A673 (cell line): ENCODE data around the gene GALNS. TPM values are rescaled to one million over a fixed set of nuclear protein-coding genes. Genes with fewer than 3 reads are reported as not detected.

ENCODE experiments used
- BruUV-seq: library from RNA; stranded (reverse); fragments of 400-500 nt; replicated peaks from 2 replicates; lab custom pipeline; 2021; lab: Mats Ljungman, UMichigan
- CTCF ChIA-PET: fragments of 300-600 bp; sonication (Branson Sonifier 250); formaldehyde crosslinking; loops from one replicate; lab custom pipeline; 2022; ENCODE audit warnings: antibody characterized with exemption; lab: Charles Lee
- POLR2A ChIA-PET: fragments of 300-600 bp; sonication (Branson Sonifier 250); formaldehyde crosslinking; loops from one replicate; lab custom pipeline; 2022; ENCODE audit warnings: antibody characterized with exemption; ENCODE audit not compliant: low non-redundant PET; lab: Charles Lee
- DNase-seq: peaks from one replicate; pipeline ENCODE4 v3.0.0-alpha.2; 2015; ENCODE audit warnings: low spot score
- H3K27ac ChIP-seq: fragments of 200-600 bp; sonication (generic); 2 replicates; pipeline ENCODE4 v1.5.1; 2016; ENCODE audit warnings: mixed run types, low read depth, mild to moderate bottlenecking, mixed read lengths, antibody characterized with exemption, low read length; ENCODE audit not compliant: poor library complexity, severe bottlenecking
- H3K27me3 ChIP-seq: fragments of 200-600 bp; sonication (generic); replicated peaks from 2 replicates; pipeline ENCODE4 v1.6.1; 2017; ENCODE audit warnings: mixed run types, low read depth, mild to moderate bottlenecking, mixed read lengths, antibody characterized with exemption, low read length; ENCODE audit not compliant: insufficient read depth, poor library complexity
- H3K36me3 ChIP-seq: fragments of 200-600 bp; sonication (generic); 2 replicates; pipeline ENCODE4 v1.6.1; 2016; ENCODE audit warnings: mixed run types, mild to moderate bottlenecking, mixed read lengths, antibody characterized with exemption, low read length; ENCODE audit not compliant: insufficient read depth, poor library complexity, severe bottlenecking
- H3K4me1 ChIP-seq: fragments of 200-600 bp; sonication (generic); 2 replicates; pipeline ENCODE4 v1.6.1; 2017; ENCODE audit warnings: mixed run types, mild to moderate bottlenecking, mixed read lengths, antibody characterized with exemption, low read length; ENCODE audit not compliant: insufficient read depth, poor library complexity, severe bottlenecking
- H3K4me3 ChIP-seq: fragments of 200-600 bp; sonication (generic); 2 replicates; pipeline ENCODE4 v1.5.1; 2016; ENCODE audit warnings: low read depth, mixed run types, mild to moderate bottlenecking, mixed read lengths, low read length; ENCODE audit not compliant: poor library complexity, severe bottlenecking
- H3K9me3 ChIP-seq: fragments of 200-600 bp; sonication (generic); 2 replicates; pipeline ENCODE4 v1.6.1; 2016; ENCODE audit warnings: mixed run types, low read depth, mild to moderate bottlenecking, mixed read lengths, antibody characterized with exemption, low read length; ENCODE audit not compliant: poor library complexity, severe bottlenecking
- CTCF ChIP-seq: fragments of 300-800, 200-600 bp; sonication (generic); conservative IDR thresholded peaks from 2 replicates; pipeline ENCODE4 v1.5.1; 2017; ENCODE audit warnings: low read depth, mild to moderate bottlenecking, antibody characterized with exemption, low read length, moderate library complexity, mixed read lengths
- EZH2 ChIP-seq: fragments of 200-600 bp; sonication (generic); IDR thresholded peaks from 2 replicates; pipeline ENCODE4 v1.6.1; 2017; ENCODE audit warnings: borderline replicate concordance, low read depth, mild to moderate bottlenecking, mixed read lengths, antibody characterized with exemption, low read length; ENCODE audit not compliant: poor library complexity, severe bottlenecking
- intact Hi-C: fragments of 100-400 bp; cut with micrococcal nuclease; formaldehyde crosslinking; loops from one replicate; pipeline ENCODE4 v1.10.0; 2022; ENCODE audit not compliant: unreplicated experiment
- total RNA-seq: library from RNA; stranded (reverse); gene quantifications from 2 replicates; pipeline ENCODE4 v1.2.3, GENCODE V29; 2021

The GALNS gene
- total RNA-seq, 1 experiment from 2014 or later: 54.8 TPM

GRCh38 chr16:88811769-88812512 lies 44.8 kb downstream of the GALNS start, which contains the start of gene APRT:
Gene APRT, minus strand, starts transcription at chr16:88811928. Its CDS starts 29 bp downstream, at chr16:88811899.
- H3K36me3 ChIP-seq: peaks cover 34% of the 10 kb centered on the region
- CTCF ChIA-PET: no interaction called here
- H3K4me3 ChIP-seq: peak within 1 kb of the TSS; percentile 60
- BruUV-seq: no TSS peak
- H3K9me3 ChIP-seq: no peaks in the 10 kb centered on the region
- H3K4me1 ChIP-seq: peaks cover 7% of the 10 kb centered on the region
- intact Hi-C loops: loop anchor here (5.0 kb wide), 1 partner anchor 360 kb away; the partner anchor contains the start of gene CDH15
- H3K27ac ChIP-seq: peak within 1 kb of the TSS; percentile 94
- no peaks in the 10 kb centered on the region for H3K27me3 ChIP-seq
- POLR2A ChIA-PET: no interaction called here
- peak; percentile 93 for DNase-seq
- TF ChIP-seq CTCF (no peak), EZH2 (no peak)

- H3K4me1 ChIP-seq: peaks cover 10% of the 10 kb centered on the region
- intact Hi-C loops: loop anchor here (5.0 kb wide), 1 partner anchor 361 kb away; the partner anchor contains the start of gene CDH15
- peaks cover 42% of the 10 kb centered on the region for H3K36me3 ChIP-seq
- ChIA-PET POLR2A (no interaction called here), CTCF (interaction anchor here (0.5 kb wide), 1 partner anchor 381 kb away, joined by 6 read pairs; no protein-coding TSS in a partner anchor)
- BruUV-seq: no TSS peak
- DNase-seq: peak; percentile 89
- no peaks in the 10 kb centered on the region for H3K9me3 ChIP-seq
- H3K27me3 ChIP-seq: no peaks in the 10 kb centered on the region
- H3K27ac ChIP-seq: peak overlapping the region; percentile 94
- H3K4me3 ChIP-seq: peak overlapping the region; percentile 60
- TF ChIP-seq CTCF: no peak
- TF ChIP-seq EZH2: no peak
Observed at GRCh38 chr16:88810912-88811768, 45.6 kb downstream of the GALNS start.

GRCh38 chr16:88810166-88810911 lies 46.4 kb downstream of the GALNS start:
- Histone ChIP-seq H3K4me1 (peaks cover 17% of the 10 kb centered on the region), H3K36me3 (peaks cover 50% of the 10 kb centered on the region), H3K27me3 (no peaks in the 10 kb centered on the region), H3K9me3 (no peaks in the 10 kb centered on the region), H3K27ac (peak overlapping the region; percentile 94), H3K4me3 (peak overlapping the region; percentile 60)
- no TSS peak for BruUV-seq
- CTCF ChIA-PET: interaction anchor here (0.5 kb wide), 1 partner anchor 382 kb away, joined by 6 read pairs; no protein-coding TSS in a partner anchor
- peak; percentile 63 for DNase-seq
- no peak for TF ChIP-seq CTCF
- no peak for TF ChIP-seq EZH2
- intact Hi-C loops: loop anchor here (5.0 kb wide), 1 partner anchor 362 kb away; the partner anchor contains the start of gene CDH15
- POLR2A ChIA-PET: no interaction called here
